Transverse colon (tissue), 4 donors: ENCODE results near the gene RACGAP1. TPM values are rescaled to one million over a fixed set of nuclear protein-coding genes. Genes with fewer than 3 reads are reported as not detected.

ENCODE experiments used
- DNase-seq: peaks from one replicate; pipeline ENCODE4 v3.0.0-alpha.2; 2019
- H3K27ac ChIP-seq, 4 donors: fragments of 200-600 bp; sonication (generic); 2 replicates each; pipeline ENCODE4 v1.5.1; 2016 to 2018; ENCODE audit warnings: inconsistent platforms in 4 of 4
- H3K27me3 ChIP-seq: fragments of 200-600 bp; sonication (generic); 2 replicates; pipeline ENCODE4 v1.5.1; 2017; ENCODE audit warnings: inconsistent platforms
- H3K36me3 ChIP-seq, 4 donors: fragments of 200-600 bp; sonication (generic); 2 replicates each; pipeline ENCODE4 v1.5.1; 2017 to 2019; ENCODE audit warnings: inconsistent platforms in 4 of 4
- H3K4me1 ChIP-seq, 4 donors: fragments of 200-600 bp; sonication (generic); 2 replicates each; pipeline ENCODE4 v1.5.1; 2017 to 2020; ENCODE audit warnings: inconsistent platforms in 4 of 4
- H3K4me3 ChIP-seq, 4 donors: fragments of 200-600 bp; sonication (generic); 1 replicate in 1 of 4; 2 replicates in 3 of 4; pipeline versions ENCODE4 v1.5.1 to v1.6.1; 2017 to 2019; ENCODE audit warnings: inconsistent platforms in 4 of 4
- H3K9me3 ChIP-seq, 2 donors: fragments of 200-600 bp; sonication (generic); 2 replicates each; pipeline ENCODE4 v1.5.1; 2017 to 2019; ENCODE audit warnings: inconsistent platforms in 2 of 2
- EP300 ChIP-seq: sonication (generic); formaldehyde crosslinking; IDR thresholded peaks from one replicate; pipeline ENCODE4 v1.6.1; 2017; ENCODE audit warnings: antibody characterized with exemption, low read depth
- POLR2A ChIP-seq: fragments of 450-650 bp; IDR thresholded peaks from one replicate; pipeline ENCODE4 v1.6.1; 2016; ENCODE audit warnings: antibody characterized with exemption, mild to moderate bottlenecking, moderate library complexity
- POLR2AphosphoS5 ChIP-seq, 3 donors: sonication (generic); formaldehyde crosslinking; IDR thresholded peaks; one replicate each; pipeline ENCODE4 v1.6.1; 2016; ENCODE audit warnings: antibody characterized with exemption in 3 of 3
- WGBS, 2 donors: methylation state at CpG; one replicate each; pipeline ENCODE4 v1.1.5; 2018; ENCODE audit warnings: low coverage in 1 of 2; 5-methylcytosine and 5-hydroxymethylcytosine counted together
- in situ Hi-C, 4 donors: fragments of 200-750 bp; cut with MboI; loops; one replicate each; pipeline versions ENCODE4 v1.15.0 to v1.15.1; 2017; ENCODE audit warnings: low sequenced_read_pairs in 3 of 4, low pct_ligation_motif_present in 1 of 4, low pct_unique_long_range_greater_than_20kb in 1 of 4
- intact Hi-C: fragments of 100-400 bp; cut with DNase I; formaldehyde crosslinking; loops from one replicate; pipeline ENCODE4 v1.15.1; 2023; ENCODE audit warnings: low total_unique reads
- total RNA-seq, 4 donors: library from RNA; depleted of rRNA; stranded (reverse); fragments of >200 nt; gene quantifications; one replicate each; pipeline ENCODE4 v1.1.0, GENCODE V29; 2016
- TF ChIP-seq, protein P1 (sequence below), 5 experiments: fragments of 200-600 bp in 3 of 5; fragments of 450-650 bp in 2 of 5; sonication (generic) in 3 of 5; IDR thresholded peaks; 1 replicate in 2 of 5; 2 replicates in 3 of 5; pipeline ENCODE4 v1.5.1; 2016 to 2017; ENCODE audit warnings: antibody characterized with exemption in 5 of 5, inconsistent platforms in 3 of 5, mild to moderate bottlenecking in 2 of 5, moderate library complexity in 1 of 5

RACGAP1 gene
- total RNA-seq, 4 donors from 2014 or later = 5.0 to 13.4 (median 9.3) TPM

GRCh38 chr12:49972641-49973360 lies 52.5 kb downstream of the RACGAP1 start, which contains the start of gene AQP6:
AQP6 (plus strand) TSS chr12:49972947; CDS start chr12:49973174, 227 bp downstream.
- Histone ChIP-seq H3K36me3 (no peaks in the 10 kb centered on the region), H3K9me3 (no peaks in the 10 kb centered on the region), H3K4me3 (no peak within 1 kb of the TSS), H3K27ac (no peak within 1 kb of the TSS), H3K4me1 (peaks cover 0 to 15% (median 6%) of the 10 kb centered on the region in 4 donors), H3K27me3 (peaks cover 22% of the 10 kb centered on the region)
- in situ Hi-C loops = loop anchor here in 3 of 4 donors (5.0 to 25.0 kb wide), 4 partner anchors 80 to 214 kb away; partner anchors contain the start of gene ASIC1 (in 2 of the 3)
- WGBS, 2 donors = 73% methylated on average over 15 of the region's 18 CpGs; no CpG with 5 or more reads in 1 of the 2 donors
- intact Hi-C loops = loop anchor here (2.0 kb wide), 1 partner anchor 84 kb away; the partner anchor contains the start of gene ASIC1
- TF ChIP-seq POLR2AphosphoS5 (IDR thresholded peaks at IDR 0.05) = no peak
- TF ChIP-seq, protein P1, sequence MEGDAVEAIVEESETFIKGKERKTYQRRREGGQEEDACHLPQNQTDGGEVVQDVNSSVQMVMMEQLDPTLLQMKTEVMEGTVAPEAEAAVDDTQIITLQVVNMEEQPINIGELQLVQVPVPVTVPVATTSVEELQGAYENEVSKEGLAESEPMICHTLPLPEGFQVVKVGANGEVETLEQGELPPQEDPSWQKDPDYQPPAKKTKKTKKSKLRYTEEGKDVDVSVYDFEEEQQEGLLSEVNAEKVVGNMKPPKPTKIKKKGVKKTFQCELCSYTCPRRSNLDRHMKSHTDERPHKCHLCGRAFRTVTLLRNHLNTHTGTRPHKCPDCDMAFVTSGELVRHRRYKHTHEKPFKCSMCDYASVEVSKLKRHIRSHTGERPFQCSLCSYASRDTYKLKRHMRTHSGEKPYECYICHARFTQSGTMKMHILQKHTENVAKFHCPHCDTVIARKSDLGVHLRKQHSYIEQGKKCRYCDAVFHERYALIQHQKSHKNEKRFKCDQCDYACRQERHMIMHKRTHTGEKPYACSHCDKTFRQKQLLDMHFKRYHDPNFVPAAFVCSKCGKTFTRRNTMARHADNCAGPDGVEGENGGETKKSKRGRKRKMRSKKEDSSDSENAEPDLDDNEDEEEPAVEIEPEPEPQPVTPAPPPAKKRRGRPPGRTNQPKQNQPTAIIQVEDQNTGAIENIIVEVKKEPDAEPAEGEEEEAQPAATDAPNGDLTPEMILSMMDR (IDR thresholded peaks at IDR 0.05) = no peak
- TF ChIP-seq EP300 = no peak
- TF ChIP-seq POLR2A = no peak
- DNase-seq = no peak

DNA sequence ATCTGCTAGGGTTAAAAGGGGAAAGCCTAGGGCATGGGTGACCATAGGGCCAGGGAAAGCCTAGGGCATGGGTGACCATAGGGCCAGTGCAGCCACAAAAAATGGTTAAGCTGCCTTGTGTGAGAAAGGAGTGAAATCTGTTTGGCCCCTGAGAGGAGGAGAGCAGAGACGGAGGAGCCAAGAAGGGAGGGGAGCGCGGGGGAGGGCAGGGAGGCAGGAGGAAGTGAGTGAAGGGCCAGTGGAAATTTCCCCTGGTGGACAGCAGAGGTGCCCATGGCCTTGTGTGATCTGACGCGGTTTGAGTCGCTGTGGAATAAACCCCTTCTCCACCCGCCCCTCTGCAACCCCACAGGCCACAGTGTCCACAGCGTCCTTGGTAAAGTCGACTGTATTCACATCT lies 53.2 kb downstream of the RACGAP1 start:
- peaks cover 0 to 22% (median 13%) of the 10 kb centered on the region in 4 donors for H3K4me1 ChIP-seq
- H3K9me3 ChIP-seq = no peaks in the 10 kb centered on the region
- no peak overlapping the region for H3K4me3 ChIP-seq
- peaks cover 22% of the 10 kb centered on the region for H3K27me3 ChIP-seq
- WGBS, 2 donors = 68 to 85% methylated on average over 3 to 9 of the region's 9 CpGs
- in situ Hi-C loops = loop anchor here in 3 of 4 donors (5.0 to 25.0 kb wide), 4 partner anchors 80 to 215 kb away; partner anchors contain the start of gene ASIC1 (in 2 of the 3)
- TF ChIP-seq, protein P1 (IDR thresholded peaks at IDR 0.05) = no peak
- no peak for TF ChIP-seq POLR2A
- no peak for TF ChIP-seq EP300
- TF ChIP-seq POLR2AphosphoS5 (IDR thresholded peaks at IDR 0.05) = no peak
- intact Hi-C loops = loop anchor here (2.0 kb wide), 1 partner anchor 85 kb away; the partner anchor contains the start of gene ASIC1
- H3K27ac ChIP-seq = no peak overlapping the region
- DNase-seq = no peak
- no peaks in the 10 kb centered on the region for H3K36me3 ChIP-seq

DNA sequence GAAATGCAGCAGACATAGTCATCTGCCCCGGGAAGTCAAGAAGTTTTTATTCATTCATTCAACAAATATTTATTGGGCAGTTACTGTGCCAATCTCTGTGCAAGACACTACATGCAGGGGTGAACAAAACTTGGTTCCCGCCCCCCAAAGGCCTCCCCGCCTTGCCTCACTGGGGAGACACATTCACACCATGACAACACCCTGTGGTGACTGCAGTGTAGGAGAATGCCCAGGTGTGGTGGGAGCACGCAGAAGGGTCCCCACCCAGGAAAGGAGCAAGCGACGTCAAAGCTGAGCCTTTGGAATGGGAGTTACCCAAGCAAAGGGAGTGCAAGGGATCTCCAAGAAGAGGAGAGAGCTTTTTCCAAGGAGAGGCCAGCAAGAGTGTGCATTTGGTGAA lies 54.2 kb downstream of the RACGAP1 start:
- no peak for DNase-seq
- WGBS, 2 donors = 77 to 85% methylated on average over 4 to 6 of the region's 6 CpGs
- intact Hi-C loops (no loop called here), in situ Hi-C loops (loop anchor here in 3 of 4 donors (5.0 to 25.0 kb wide), 4 partner anchors 81 to 216 kb away; partner anchors contain the start of gene ASIC1 (in 2 of the 3))
- Histone ChIP-seq H3K4me1 (peaks cover 0 to 24% (median 14%) of the 10 kb centered on the region in 4 donors), H3K9me3 (no peaks in the 10 kb centered on the region), H3K27me3 (peaks cover 26% of the 10 kb centered on the region), H3K27ac (no peak overlapping the region), H3K36me3 (no peaks in the 10 kb centered on the region), H3K4me3 (no peak overlapping the region)
- TF ChIP-seq POLR2AphosphoS5 (IDR thresholded peaks at IDR 0.05) (no peak), EP300 (no peak), POLR2A (no peak)
- TF ChIP-seq, protein P1 (IDR thresholded peaks at IDR 0.05) = no peak

DNA sequence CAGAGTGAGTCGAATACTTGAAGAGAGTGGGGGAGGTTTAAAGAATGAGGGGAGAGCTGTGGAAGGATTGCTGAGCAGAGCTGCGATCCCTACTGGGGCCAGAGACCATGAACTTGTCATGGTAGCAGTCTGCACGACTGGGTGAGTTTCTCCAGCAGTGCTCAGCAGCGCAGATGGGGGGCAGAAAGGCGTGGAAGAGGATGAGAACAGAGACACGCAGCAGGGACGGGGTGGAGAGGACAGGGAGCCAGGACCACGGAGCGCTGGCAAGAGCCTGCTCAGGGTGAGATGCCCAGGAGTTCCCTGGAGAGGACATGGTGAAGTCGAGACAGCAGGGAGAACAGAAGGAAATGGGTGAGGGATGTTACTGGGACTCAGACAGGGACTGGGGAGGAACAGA lies 54.6 kb downstream of the RACGAP1 start:
- peaks cover 26% of the 10 kb centered on the region for H3K27me3 ChIP-seq
- H3K36me3 ChIP-seq = no peaks in the 10 kb centered on the region
- H3K4me1 ChIP-seq = peaks cover 0 to 24% (median 14%) of the 10 kb centered on the region in 4 donors
- 44 to 72% methylated on average over 10 of the region's 10 CpGs for WGBS, 2 donors
- no peaks in the 10 kb centered on the region for H3K9me3 ChIP-seq
- TF ChIP-seq POLR2A (no peak), POLR2AphosphoS5 (IDR thresholded peaks at IDR 0.05) (no peak), EP300 (no peak)
- TF ChIP-seq, protein P1 (IDR thresholded peaks at IDR 0.05) = no peak
- no peak overlapping the region for H3K4me3 ChIP-seq
- in situ Hi-C loops = loop anchor here in 3 of 4 donors (5.0 to 25.0 kb wide), 4 partner anchors 82 to 217 kb away; partner anchors contain the start of gene ASIC1 (in 2 of the 3)
- H3K27ac ChIP-seq = no peak overlapping the region
- DNase-seq = no peak
- intact Hi-C loops = no loop called here
